GM19372 (cell line): ENCODE measurements around the gene CALML5.
"Not testable (repeated sequence)": the region's sequence is repeated elsewhere in the genome, so short reads cannot be mapped to it uniquely, and the experiment has no call there.

ENCODE experiments used
- ATAC-seq: cut with Tn5 transposase; IDR thresholded peaks from one replicate; pipeline ENCODE4 v1.9.1; 2021; ENCODE audit warnings: mild to moderate bottlenecking, low read depth, moderate library complexity; ENCODE audit not compliant: unreplicated experiment

CALML5 gene

GRCh38 chr10:5486853-5487235, 12.5 kb downstream of the CALML5 start:
- ATAC-seq = no peak

GRCh38 chr10:5485948-5486852, 13.2 kb downstream of the CALML5 start:
- ATAC-seq = no peak

GRCh38 chr10:5485290-5485689, 14.1 kb downstream of the CALML5 start:
- ATAC-seq = no peak

GRCh38 chr10:5484205-5484604, 15.2 kb downstream of the CALML5 start:
- no peak for ATAC-seq

GRCh38 chr10:5482016-5482415, 17.4 kb downstream of the CALML5 start:
- no peak for ATAC-seq

GRCh38 chr10:5481121-5481520, 18.2 kb downstream of the CALML5 start:
- no peak for ATAC-seq

- ATAC-seq = no peak
These were observed 19.0 kb downstream of the CALML5 start for GRCh38 chr10:5480162-5480941.

- ATAC-seq = no peak
These were observed 19.7 kb downstream of the CALML5 start for GRCh38 chr10:5479481-5480161.

DNA sequence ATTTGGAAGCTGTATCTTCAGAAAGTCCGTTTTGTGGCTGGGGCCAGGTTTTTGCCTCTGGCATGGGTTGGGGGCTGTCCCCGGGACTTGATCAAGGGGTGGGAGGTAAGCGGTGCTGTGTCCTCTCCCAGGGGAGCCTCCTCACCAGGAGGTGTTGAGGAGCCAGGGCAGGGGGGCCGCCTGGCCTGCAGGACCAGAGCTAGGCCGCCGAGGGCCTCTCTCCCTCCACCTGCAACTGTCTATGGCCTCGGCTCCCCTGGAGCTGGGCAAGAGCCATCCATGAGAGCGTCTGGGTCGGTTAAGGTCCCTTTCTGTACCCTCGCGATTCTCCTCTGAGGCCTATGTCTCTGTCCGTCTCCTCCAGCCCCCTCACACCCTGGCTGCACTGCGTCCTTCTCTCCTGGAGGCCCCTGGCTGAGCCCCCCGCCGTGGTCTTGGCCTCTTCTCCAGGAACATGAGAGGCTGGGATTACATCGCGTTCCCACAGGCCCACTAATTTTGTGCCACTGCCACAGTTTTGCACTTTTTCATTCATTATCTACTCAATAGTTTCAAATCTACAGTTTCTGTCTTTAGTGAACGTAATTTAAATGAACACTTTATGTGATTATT, 20.6 kb downstream of the CALML5 start:
- ATAC-seq = no peak

- ATAC-seq = no peak
These were observed 21.2 kb downstream of the CALML5 start for GRCh38 chr10:5477948-5478693.

- ATAC-seq = no peak
These were observed 22.3 kb downstream of the CALML5 start for GRCh38 chr10:5476918-5477525.

DNA sequence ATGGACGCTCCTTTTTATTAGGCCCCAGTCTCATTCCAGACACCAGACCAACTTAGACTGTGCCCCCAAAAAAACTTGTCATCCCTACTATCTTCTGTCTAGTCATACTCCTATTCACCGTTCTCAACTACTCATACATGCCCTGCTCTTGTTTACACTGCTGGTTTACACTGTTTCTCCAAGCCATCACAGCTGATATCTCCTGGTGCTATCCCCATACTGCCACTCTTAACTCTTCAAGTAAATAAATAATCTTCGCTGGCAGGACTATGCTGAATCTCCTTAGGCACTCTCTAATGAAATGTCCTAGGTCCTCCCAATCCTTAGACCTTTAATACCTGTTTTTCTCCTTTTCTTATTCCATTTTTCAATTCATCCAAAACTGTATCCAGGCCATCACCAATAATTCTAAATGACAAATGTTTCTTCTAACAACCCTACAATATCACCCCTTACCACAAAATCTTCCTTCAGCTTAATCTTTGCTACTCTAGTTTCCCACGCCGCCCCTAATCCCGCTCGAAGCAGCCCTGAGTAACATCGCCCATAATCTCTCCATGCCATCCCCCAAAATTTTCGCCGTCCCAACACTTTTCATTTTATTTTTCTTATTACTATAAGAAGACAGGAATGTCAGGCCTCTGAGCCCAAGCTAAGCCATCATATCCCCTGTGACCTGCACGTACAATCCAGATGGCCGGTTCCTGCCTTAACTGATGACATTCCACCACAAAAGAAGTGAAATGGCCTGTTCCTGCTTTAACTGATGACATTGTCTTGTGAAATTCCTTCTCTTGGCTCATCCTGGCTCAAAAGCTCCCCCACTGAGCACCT, 23.2 kb downstream of the CALML5 start:
- ATAC-seq = not testable (repeated sequence)

DNA sequence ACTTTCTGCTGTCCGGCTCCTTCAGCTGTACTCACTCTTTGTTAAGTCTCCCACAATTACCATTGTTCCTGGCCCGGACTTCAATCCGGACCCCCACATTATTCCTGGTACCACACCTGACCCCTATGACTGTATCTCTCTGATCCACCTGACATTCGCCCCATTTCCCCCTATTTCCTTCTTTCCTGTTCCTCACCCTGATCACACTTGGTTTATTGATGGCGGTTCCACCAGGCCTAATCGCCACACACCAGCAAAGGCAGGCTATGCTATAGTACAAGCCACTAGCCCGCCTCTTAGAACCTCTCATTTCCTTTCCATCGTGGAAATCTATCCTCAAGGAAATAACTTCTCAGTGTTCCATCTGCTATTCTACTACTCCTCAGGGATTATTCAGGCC, 24.3 kb downstream of the CALML5 start:
- not testable (repeated sequence) for ATAC-seq

DNA sequence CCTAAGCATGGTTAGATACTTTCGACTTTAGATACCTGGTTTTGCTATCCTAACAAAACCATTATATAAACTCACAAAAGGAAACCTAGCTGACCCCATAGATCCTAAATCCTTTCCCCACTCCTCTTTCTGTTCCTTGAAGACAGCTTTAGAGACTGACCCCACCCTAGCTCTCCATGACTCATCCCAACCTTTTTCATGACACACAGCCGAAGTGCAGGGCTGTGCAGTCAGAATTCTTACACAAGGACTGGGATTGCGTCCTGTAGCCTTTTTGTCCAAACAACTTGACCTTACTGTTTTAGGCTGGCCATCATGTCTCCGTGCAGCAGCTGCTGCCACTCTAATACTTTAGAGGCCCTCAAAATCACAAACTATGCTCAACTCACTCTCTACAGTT, 24.7 kb downstream of the CALML5 start:
- not testable (repeated sequence) for ATAC-seq

DNA sequence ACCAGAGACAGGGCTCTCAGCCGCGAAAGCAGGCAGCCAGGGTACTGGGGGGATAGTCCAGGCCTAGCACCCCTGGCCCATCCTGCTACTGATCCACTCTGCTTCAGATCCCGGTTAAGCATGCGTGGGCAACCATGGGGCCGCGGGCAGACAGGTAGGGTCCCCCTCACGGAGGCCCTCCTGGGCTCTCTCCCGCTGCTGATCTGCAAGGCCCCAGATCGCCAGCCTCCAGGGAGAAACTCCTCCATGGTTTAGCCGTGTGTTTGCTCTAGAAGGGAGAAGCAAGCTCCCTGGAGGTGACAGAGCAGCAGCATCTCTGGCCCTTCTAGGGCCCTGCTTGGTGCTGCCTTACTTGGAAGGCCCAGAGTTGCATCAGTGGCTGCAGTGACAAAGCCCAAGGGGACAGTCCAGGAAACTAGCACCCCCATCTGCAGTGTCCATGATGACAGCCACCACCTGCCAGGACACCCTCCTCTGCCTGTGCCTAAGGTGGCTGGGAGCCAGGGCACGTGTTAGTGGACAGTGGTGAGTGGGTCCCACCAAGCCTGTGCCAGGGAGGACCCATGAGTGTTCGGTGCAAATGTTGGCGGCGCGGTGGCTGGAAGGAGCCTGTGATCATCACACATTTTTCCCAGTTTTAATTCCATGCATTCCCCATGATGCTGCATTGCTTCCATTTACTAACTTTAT, 29.2 kb downstream of the CALML5 start:
- no peak for ATAC-seq

- ATAC-seq = no peak
These were observed 29.9 kb downstream of the CALML5 start for GRCh38 chr10:5469353-5470061.

DNA sequence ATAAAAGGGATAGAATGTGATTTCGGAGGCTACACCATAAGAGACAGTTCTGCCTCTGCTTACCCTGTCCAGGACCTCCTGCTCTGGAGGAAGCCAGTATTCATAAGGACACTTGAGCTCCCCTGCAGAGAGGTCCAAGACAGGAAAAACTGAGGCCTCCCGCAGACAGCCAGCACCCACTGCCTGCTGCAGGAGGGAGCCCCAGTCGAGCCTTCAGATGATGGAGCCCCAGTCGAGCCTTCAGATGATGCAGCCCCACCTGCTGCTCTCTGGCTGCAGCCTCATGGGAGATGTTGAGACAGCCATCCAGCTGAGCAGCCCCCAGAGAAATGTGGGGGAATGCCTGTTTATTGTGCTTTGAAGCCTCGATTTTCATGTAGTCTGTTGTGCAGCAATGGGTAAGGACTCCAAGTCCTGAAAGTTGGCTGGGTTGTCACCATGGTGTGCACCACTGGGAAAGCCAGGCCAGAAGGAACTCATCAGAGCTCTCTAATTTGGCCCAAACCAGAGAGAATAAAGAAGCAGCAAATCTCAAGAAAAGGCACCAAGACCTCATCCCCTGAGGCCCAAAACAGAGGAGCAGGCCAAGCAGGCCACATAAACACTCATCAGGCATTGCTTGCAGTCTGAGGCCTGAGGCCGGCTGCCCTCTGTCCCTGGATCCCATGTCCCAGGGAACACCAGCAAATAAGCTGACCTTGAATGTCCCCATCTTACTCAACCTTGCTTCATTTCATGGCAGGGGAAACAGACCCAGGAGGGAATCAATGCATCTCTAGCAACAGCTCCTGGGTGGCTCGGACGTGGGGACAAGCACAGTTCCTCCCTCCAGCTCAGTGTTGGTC, 30.9 kb downstream of the CALML5 start:
- no peak for ATAC-seq
